Adrenal gland (tissue), 12 donors: ENCODE results near the gene ARG1. TPM values are rescaled to one million over a fixed set of nuclear protein-coding genes. Genes with fewer than 3 reads are reported as not detected.

Experiments used
- DNase-seq, 7 donors: peaks; one replicate each; pipeline ENCODE4 v3.0.0-alpha.2; 2019 to 2020
- H3K27ac ChIP-seq, 5 donors: fragments of 200-600 bp; sonication (generic) in 4 of 5; 1 replicate in 3 of 5; 2 replicates in 2 of 5; pipeline versions ENCODE4 v1.5.1 to v1.8.0; 2016 to 2020; ENCODE audit warnings: mild to moderate bottlenecking in 1 of 5
- H3K27me3 ChIP-seq: fragments of 200-600 bp; 2 replicates; pipeline ENCODE4 v1.8.0; 2021
- H3K36me3 ChIP-seq, 2 donors: fragments of 200-600 bp; replicated peaks in 1 of 2; 1 replicate in 1 of 2; 2 replicates in 1 of 2; pipeline versions ENCODE4 v1.5.1 to v1.8.0; 2018 to 2022
- H3K4me1 ChIP-seq, 2 donors: fragments of 200-600 bp; replicated peaks in 1 of 2; 1 replicate in 1 of 2; 2 replicates in 1 of 2; pipeline versions ENCODE4 v1.5.1 to v1.8.0; 2018 to 2021
- H3K4me3 ChIP-seq, 4 donors: fragments of 200-600 bp; sonication (generic) in 3 of 4; one replicate each; pipeline ENCODE4 v1.5.1; 2016 to 2018
- H3K9me3 ChIP-seq, 3 donors: fragments of 200-600 bp; sonication (generic) in 1 of 3; replicated peaks in 1 of 3; 1 replicate in 2 of 3; 2 replicates in 1 of 3; pipeline versions ENCODE4 v1.5.1 to v1.8.0; 2016 to 2021
- CTCF ChIP-seq, 6 experiments: fragments of 450-650 bp in 4 of 6; fragments of 200-600 bp in 2 of 6; sonication (generic) in 1 of 6; IDR thresholded peaks; 1 replicate in 5 of 6; 2 replicates in 1 of 6; pipeline versions ENCODE4 v1.5.1 to v1.8.0; 2016 to 2021; ENCODE audit warnings: antibody characterized with exemption in 6 of 6, mild to moderate bottlenecking in 2 of 6, moderate library complexity in 1 of 6
- POLR2A ChIP-seq, 2 donors: fragments of 450-650 bp; IDR thresholded peaks; one replicate each; pipeline ENCODE4 v1.6.1; 2017; ENCODE audit warnings: antibody characterized with exemption in 2 of 2, mild to moderate bottlenecking in 2 of 2, moderate library complexity in 1 of 2
- WGBS, 4 donors: extraction: QIAGEN DNeasy Blood & Tissue Kit in 2 of 4; methylation state at CpG; one replicate each; pipeline versions ENCODE4 v1.1.5 to v1.1.7; 2013 to 2017; 5-methylcytosine and 5-hydroxymethylcytosine counted together
- intact Hi-C, 2 donors: fragments of 100-400 bp; cut with DNase I; formaldehyde crosslinking; loops; one replicate each; pipeline versions ENCODE4 v1.14.1 to v1.15.0; 2022 to 2023
- polyA plus RNA-seq, 3 donors: library from polyadenylated mRNA; stranded (reverse); fragments of 200-250 nt in 2 of 3; fragments of 350-450 nt in 1 of 3; fragmentation: Illumina TruSeq in 1 of 3; extraction: RNeasy Lipid Tissue Mini Kit (QIAGEN cat#74804) in 1 of 3; gene quantifications; one replicate each; pipeline ENCODE4 v1.2.3, GENCODE V29; 2013 to 2014
- total RNA-seq, 9 donors: library from RNA; depleted of rRNA in 4 of 9; stranded (reverse); fragments of >200 nt in 4 of 9; fragments of 120-200 nt in 1 of 9; fragmentation: NEBNext Ultra II Directional in 1 of 9; extraction: Animal tissue kit (Norgen Biotek cat#: 25700) in 1 of 9; gene quantifications; one replicate each; pipeline versions ENCODE4 v1.1.0 to v1.2.4, GENCODE V29; 2013 to 2023
- donor health status: healthy with polysubstance abuse.
- donor health status: Bipolar disorder and iron deficiency.
- donor health status: DM: yes; HTN: yes; CAD: no.
- donor health status: DM: no; HTN: no; CAD: no.
- donor health status: DM: no; HTN: no; CAD: no.
- donor health status: DM: yes; HTN: yes; CAD: no.

The ARG1 gene
- total and polyA plus RNA-seq, 12 donors, result 0.20 to 0.68 (median 0.44) TPM; not detected in 4

GRCh38 chr6:131613296-131613925 lies 40.4 kb downstream of the ARG1 start:
- 88 to 96% (median 91%) methylated on average over 5 of the region's 5 CpGs for WGBS, 4 donors
- no peaks in the 10 kb centered on the region for H3K27me3 ChIP-seq
- TF ChIP-seq POLR2A (IDR thresholded peaks at IDR 0.05) (no peak), CTCF (IDR thresholded peaks at IDR 0.05) (no peak)
- intact Hi-C loops, result no loop called here
- H3K27ac ChIP-seq, result no peak overlapping the region
- H3K9me3 ChIP-seq, result no peaks in the 10 kb centered on the region
- H3K4me1 ChIP-seq, result no peaks in the 10 kb centered on the region
- peaks cover 0 to 78% of the 10 kb centered on the region in 2 donors for H3K36me3 ChIP-seq
- no peak for DNase-seq
- H3K4me3 ChIP-seq, result no peak overlapping the region

GRCh38 chr6:131615275-131615674 lies 42.2 kb downstream of the ARG1 start:
- no peak for DNase-seq
- H3K4me3 ChIP-seq, result no peak overlapping the region
- H3K27ac ChIP-seq, result no peak overlapping the region
- 94 to 98% (median 98%) methylated on average over 4 of the region's 4 CpGs for WGBS, 4 donors
- peaks cover 0 to 79% of the 10 kb centered on the region in 2 donors for H3K36me3 ChIP-seq
- H3K4me1 ChIP-seq, result no peaks in the 10 kb centered on the region
- H3K27me3 ChIP-seq, result no peaks in the 10 kb centered on the region
- no peaks in the 10 kb centered on the region for H3K9me3 ChIP-seq
- intact Hi-C loops, result no loop called here
- TF ChIP-seq POLR2A (IDR thresholded peaks at IDR 0.05) (no peak), CTCF (IDR thresholded peaks at IDR 0.05) (no peak)

GRCh38 chr6:131627724-131628682 lies 55.0 kb downstream of the ARG1 start, which contains the start of gene MED23:
Gene MED23, minus strand, starts transcription at chr6:131628242. Its CDS starts 193 bp downstream, at chr6:131628049.
- peak; percentile 93 to 98 (median 96) for DNase-seq
- WGBS, 4 donors, result 0 to 1% (median 0%) methylated on average over 41 to 53 of the region's 53 CpGs
- TF ChIP-seq CTCF (IDR thresholded peaks at IDR 0.05), result peak; percentile 90 to 94 (median 92)
- TF ChIP-seq POLR2A (IDR thresholded peaks at IDR 0.05), result peak; percentile 47 to 73
- intact Hi-C loops, result no loop called here
- peak within 1 kb of the TSS; percentile 56 to 89 (median 68) for H3K4me3 ChIP-seq
- H3K4me1 ChIP-seq, result peaks cover 7 to 20% of the 10 kb centered on the region in 2 donors
- H3K27me3 ChIP-seq, result no peaks in the 10 kb centered on the region
- H3K9me3 ChIP-seq, result no peaks in the 10 kb centered on the region
- H3K36me3 ChIP-seq, result peaks cover 0 to 16% of the 10 kb centered on the region in 2 donors
- peak within 1 kb of the TSS in 3 of 5 donors; percentile 63 to 77 (median 75) for H3K27ac ChIP-seq

GRCh38 chr6:131628726-131629125 lies 55.7 kb downstream of the ARG1 start:
- intact Hi-C loops, result no loop called here

More at GRCh38 chr6:131628726-131629125, 55.7 kb downstream of the ARG1 start:
- no peaks in the 10 kb centered on the region for H3K27me3 ChIP-seq
- H3K4me3 ChIP-seq, result peak overlapping the region in 1 of 4 donors; percentile 71
- peaks cover 0 to 8% of the 10 kb centered on the region in 2 donors for H3K36me3 ChIP-seq
- H3K4me1 ChIP-seq, result peaks cover 7 to 20% of the 10 kb centered on the region in 2 donors
- peak overlapping the region in 2 of 5 donors; percentile 46 to 77 for H3K27ac ChIP-seq
- DNase-seq, result no peak
- 38 to 55% (median 45%) methylated on average over 1 of the region's 1 CpG for WGBS, 4 donors
- H3K9me3 ChIP-seq, result no peaks in the 10 kb centered on the region
- TF ChIP-seq CTCF (IDR thresholded peaks at IDR 0.05) (no peak), POLR2A (IDR thresholded peaks at IDR 0.05) (no peak)
